K562 (cell line): ENCODE results near the gene DAPK1. TPM values are rescaled to one million over a fixed set of nuclear protein-coding genes. Genes with fewer than 3 reads are reported as not detected.

Experiments used
- ATAC-seq: fragments of 200-7000 bp; cut with Tn5 transposase; 3 replicates; pipeline ENCODE4 v1.9.1; 2020; ENCODE audit warnings: moderate library complexity
- BruUV-seq: library from RNA; stranded (reverse); fragments of 400-500 nt; replicated peaks from 2 replicates; lab custom pipeline; 2021; lab: Mats Ljungman, UMichigan
- CTCF ChIA-PET: fragments of 300-600 bp; formaldehyde crosslinking; extraction: SDS; loops from one replicate; lab custom pipeline; 2021; ENCODE audit warnings: low intra/inter-chr PET ratio; lab: Yijun Ruan, JAX
- POLR2A ChIA-PET: fragments of 300-600, 350-650 bp; sonication (Branson Sonifier 250); formaldehyde crosslinking; extraction: SDS; loops from one replicate; lab custom pipeline; 2021; ENCODE audit warnings: antibody characterized with exemption, inconsistent platforms; lab: Yijun Ruan, JAX
- DNase-seq, 4 experiments: peaks; one replicate each; pipeline versions ENCODE4 v3.0.0 to v3.0.0-alpha.2; 2011 to 2018; ENCODE audit warnings: low spot score in 3 of 4, mixed read lengths in 3 of 4; ENCODE audit errors: extremely low read depth in 1 of 4
- FAIRE-seq: peaks from 2 replicates; lab custom pipeline; 2011; peaks lifted over from hg19 to GRCh38; lab: Jason Lieb, UNC
- H2AFZ ChIP-seq: 2 replicates; pipeline ENCODE4 v1.6.0; 2011; ENCODE audit warnings: low read depth, low read length, control low read depth, inconsistent platforms
- H3K27ac ChIP-seq: fragments of 200-600 bp; 3 replicates; pipeline ENCODE4 v1.8.0; 2011; ENCODE audit warnings: low read depth, mild to moderate bottlenecking, control low read depth, inconsistent platforms, low read length, moderate library complexity, mixed read lengths; ENCODE audit errors: extremely low read depth
- H3K27me3 ChIP-seq, 2 experiments: fragments of 300-600 bp in 1 of 2; 2 replicates in 1 of 2; 3 replicates in 1 of 2; pipeline versions ENCODE4 v1.6.0 to v1.8.0; 2011; ENCODE audit warnings: inconsistent platforms in 2 of 2, low read length in 2 of 2, mild to moderate bottlenecking in 1 of 2, mixed read lengths in 1 of 2, moderate library complexity in 1 of 2; ENCODE audit not compliant: control insufficient read depth in 2 of 2, insufficient read depth in 2 of 2
- H3K36me3 ChIP-seq: fragments of 300-600 bp; 3 replicates; pipeline ENCODE4 v1.8.0; 2011; ENCODE audit warnings: mild to moderate bottlenecking, low read length, inconsistent platforms; ENCODE audit not compliant: control insufficient read depth, insufficient read depth
- H3K4me1 ChIP-seq, 2 experiments: fragments of 200-600 bp in 1 of 2; replicated peaks in 1 of 2; 2 replicates in 1 of 2; 3 replicates in 1 of 2; pipeline versions ENCODE4 v1.5.1 to v1.8.0; 2011; ENCODE audit warnings: inconsistent platforms in 2 of 2, low read length in 2 of 2, mild to moderate bottlenecking in 1 of 2, mixed read lengths in 1 of 2, moderate library complexity in 1 of 2; ENCODE audit not compliant: control insufficient read depth in 2 of 2, insufficient read depth in 2 of 2
- H3K4me2 ChIP-seq: 2 replicates; pipeline ENCODE4 v1.6.1; 2011; ENCODE audit warnings: low read length, control low read depth, inconsistent platforms, mixed read lengths; ENCODE audit not compliant: insufficient read depth
- H3K4me3 ChIP-seq: fragments of 200-600 bp; sonication (generic), shearing (Covaris generic); 2 replicates; pipeline ENCODE4 v1.5.1; 2016; ENCODE audit warnings: control low read depth, inconsistent platforms
- H3K79me2 ChIP-seq: fragments of 200-600 bp; 3 replicates; pipeline ENCODE4 v1.8.0; 2011; ENCODE audit warnings: low read length, inconsistent platforms; ENCODE audit not compliant: control insufficient read depth, insufficient read depth
- H3K9ac ChIP-seq, 2 experiments: 2 replicates each; pipeline versions ENCODE4 v1.6.0 to v1.6.1; 2011; ENCODE audit warnings: low read depth in 2 of 2, low read length in 2 of 2, control low read depth in 1 of 2, inconsistent platforms in 1 of 2, mild to moderate bottlenecking in 1 of 2, mixed read lengths in 1 of 2; ENCODE audit not compliant: insufficient read depth in 1 of 2
- H3K9me1 ChIP-seq: one replicate; pipeline ENCODE4 v1.6.0; 2011; ENCODE audit warnings: inconsistent platforms, mild to moderate bottlenecking, low read length, moderate library complexity; ENCODE audit not compliant: control insufficient read depth, insufficient read depth
- H3K9me3 ChIP-seq: replicated peaks from 2 replicates; pipeline ENCODE4 v1.5.1; 2011; ENCODE audit warnings: low read depth, low read length, inconsistent platforms; ENCODE audit not compliant: control insufficient read depth, insufficient read depth
- H4K20me1 ChIP-seq: replicated peaks from 2 replicates; pipeline ENCODE4 v1.6.1; 2011; ENCODE audit warnings: low read length, inconsistent platforms, mixed read lengths; ENCODE audit not compliant: control insufficient read depth, insufficient read depth
- ARID1B ChIP-seq: fragments of 450-650 bp; IDR thresholded peaks from 2 replicates; pipeline ENCODE4 v1.6.1; 2016; ENCODE audit warnings: antibody characterized with exemption, mild to moderate bottlenecking, inconsistent platforms
- CBX8 ChIP-seq: fragments of 200-600 bp; sonication (generic); IDR thresholded peaks from 2 replicates; pipeline ENCODE4 v1.6.1; 2012; ENCODE audit warnings: borderline replicate concordance, mixed run types, low read depth, mild to moderate bottlenecking, moderate library complexity, mixed read lengths, low read length, control low read depth, inconsistent platforms; ENCODE audit not compliant: poor library complexity, severe bottlenecking; ENCODE audit errors: extremely low read depth
- FIP1L1 ChIP-seq: fragments of 200-400 bp; formaldehyde crosslinking; IDR thresholded peaks from 2 replicates; pipeline ENCODE4 v1.6.1; 2018; ENCODE audit warnings: mild to moderate bottlenecking, low read depth, low read length; ENCODE audit not compliant: poor library complexity, severe bottlenecking
- GTF2A2 ChIP-seq: IDR thresholded peaks from 2 replicates; pipeline ENCODE4 v1.6.1; 2016; ENCODE audit warnings: mild to moderate bottlenecking, missing genetic modification characterization, missing compliant biosample characterization
- GTF2E2 ChIP-seq: fragments of 200-800 bp; sonication (Bioruptor generic); IDR thresholded peaks from 2 replicates; pipeline ENCODE4 v1.6.1; 2016; ENCODE audit warnings: missing genetic modification characterization, missing compliant biosample characterization
- HDAC2 ChIP-seq: fragments of 450-650 bp; IDR thresholded peaks from 2 replicates; pipeline ENCODE4 v1.6.1; 2016; ENCODE audit warnings: mild to moderate bottlenecking
- JUND ChIP-seq, 2 experiments: IDR thresholded peaks; 2 replicates in 1 of 2; 3 replicates in 1 of 2; pipeline ENCODE4 v1.6.1; 2011; ENCODE audit warnings: borderline replicate concordance in 2 of 2, low read depth in 2 of 2, low read length in 2 of 2, improper control_type of control experiment in 1 of 2, missing biosample characterization in 1 of 2, missing genetic modification characterization in 1 of 2, missing genetic modification reagents in 1 of 2
- LCOR ChIP-seq: sonication (generic); formaldehyde crosslinking; IDR thresholded peaks from 2 replicates; pipeline ENCODE4 v1.8.0; 2022; ENCODE audit warnings: mild to moderate bottlenecking, missing genetic modification reagents
- POLR2G ChIP-seq: fragments of 200-400 bp; formaldehyde crosslinking; IDR thresholded peaks from 2 replicates; pipeline ENCODE4 v1.6.1; 2017; ENCODE audit warnings: low read depth, mild to moderate bottlenecking, antibody characterized with exemption, low read length, moderate library complexity
- SAFB2 ChIP-seq: fragments of 200-400 bp; formaldehyde crosslinking; IDR thresholded peaks from 2 replicates; pipeline ENCODE4 v1.6.1; 2018; ENCODE audit warnings: borderline replicate concordance, low read length, low read depth, moderate library complexity; ENCODE audit not compliant: severe bottlenecking
- SAP30 ChIP-seq: fragments of 200-600 bp; sonication (generic); IDR thresholded peaks from 2 replicates; pipeline ENCODE4 v1.6.1; 2012; ENCODE audit warnings: borderline replicate concordance, low read depth, mild to moderate bottlenecking, moderate library complexity, low read length, control low read depth, inconsistent platforms; ENCODE audit not compliant: insufficient read depth, poor library complexity, severe bottlenecking
- SOX6 ChIP-seq: fragments of 450-650 bp; IDR thresholded peaks from 2 replicates; pipeline ENCODE4 v1.6.1; 2014; ENCODE audit warnings: mild to moderate bottlenecking
- TEAD1 ChIP-seq, 2 experiments: fragments of 450-650 bp in 1 of 2; sonication (generic) in 1 of 2; formaldehyde crosslinking; IDR thresholded peaks; 2 replicates each; pipeline versions ENCODE4 v1.4.0 to v1.8.0; 2020 to 2022; ENCODE audit warnings: mild to moderate bottlenecking in 2 of 2, missing genetic modification reagents in 1 of 2
- ZBTB1 ChIP-seq: sonication (generic); formaldehyde crosslinking; IDR thresholded peaks from 2 replicates; pipeline ENCODE4 v1.8.1; 2023; ENCODE audit warnings: missing genetic modification reagents, low read depth, mild to moderate bottlenecking, borderline replicate concordance
- ZNF232 ChIP-seq: sonication (generic); formaldehyde crosslinking; IDR thresholded peaks from 2 replicates; pipeline ENCODE4 v1.8.0; 2022; ENCODE audit warnings: mild to moderate bottlenecking, missing genetic modification reagents
- ZZZ3 ChIP-seq: fragments of 450-650 bp; IDR thresholded peaks from 2 replicates; pipeline ENCODE4 v1.6.1; 2016; ENCODE audit warnings: antibody characterized with exemption, mild to moderate bottlenecking, moderate library complexity
- WGBS: fragments of 100-300 bp; shearing (Covaris generic); methylation state at CpG from one replicate; pipeline ENCODE4 v1.1.6; 2016; ENCODE audit warnings: low coverage, mixed read lengths; ENCODE audit not compliant: insufficient coverage; ENCODE audit errors: missing lambda C conversion rate; 5-methylcytosine and 5-hydroxymethylcytosine counted together
- in situ Hi-C: fragments of 300-500 bp; cut with MboI; formaldehyde crosslinking; loops from 4 replicates; pipeline ENCODE4 v1.15.0; 2018; ENCODE audit warnings: inconsistent platforms, mixed read lengths
- intact Hi-C: fragments of 100-400 bp; cut with micrococcal nuclease; formaldehyde crosslinking; loops from 2 replicates; pipeline ENCODE4 v1.14.2; 2022
- polyA plus RNA-seq, 8 experiments: library from polyadenylated mRNA; depleted of rRNA in 4 of 8; stranded (reverse) in 5 of 8; unstranded in 3 of 8; fragments of >200 nt; fragmentation: Nextera tagmentation in 2 of 8; fragmentation: Illumina TruSeq in 1 of 8; extraction: Ambion mirVana in 2 of 8; extraction: Trizol in 1 of 8; gene quantifications; 2 replicates each; pipeline versions ENCODE4 v1.2.1 to v1.2.3, GENCODE V29; 2011 to 2014; ENCODE audit warnings: inconsistent platforms in 1 of 8, missing spikeins in 1 of 8
- total RNA-seq, 7 experiments: library from RNA; depleted of rRNA in 6 of 7; stranded (reverse); fragments of >200 nt in 6 of 7; fragmentation: Illumina TruSeq in 2 of 7; extraction: Trizol in 2 of 7; gene quantifications; 2 replicates each; pipeline versions ENCODE4 v1.2.1 to v1.2.3, GENCODE V29; 2011 to 2021; ENCODE audit warnings: low replicate concordance in 1 of 7
- TF ChIP-seq, protein P1 (sequence below): sonication (generic); formaldehyde crosslinking; IDR thresholded peaks from 2 replicates; pipeline ENCODE4 v1.8.0; 2022; ENCODE audit warnings: mild to moderate bottlenecking, low read depth, missing genetic modification reagents

Gene DAPK1
- total and polyA plus RNA-seq, 9 of the 15 experiments (the other 6 are each of a cell fraction or from before 2014, with no cell fraction given) = 1.7 to 26.4 (median 15.8) TPM

DNA sequence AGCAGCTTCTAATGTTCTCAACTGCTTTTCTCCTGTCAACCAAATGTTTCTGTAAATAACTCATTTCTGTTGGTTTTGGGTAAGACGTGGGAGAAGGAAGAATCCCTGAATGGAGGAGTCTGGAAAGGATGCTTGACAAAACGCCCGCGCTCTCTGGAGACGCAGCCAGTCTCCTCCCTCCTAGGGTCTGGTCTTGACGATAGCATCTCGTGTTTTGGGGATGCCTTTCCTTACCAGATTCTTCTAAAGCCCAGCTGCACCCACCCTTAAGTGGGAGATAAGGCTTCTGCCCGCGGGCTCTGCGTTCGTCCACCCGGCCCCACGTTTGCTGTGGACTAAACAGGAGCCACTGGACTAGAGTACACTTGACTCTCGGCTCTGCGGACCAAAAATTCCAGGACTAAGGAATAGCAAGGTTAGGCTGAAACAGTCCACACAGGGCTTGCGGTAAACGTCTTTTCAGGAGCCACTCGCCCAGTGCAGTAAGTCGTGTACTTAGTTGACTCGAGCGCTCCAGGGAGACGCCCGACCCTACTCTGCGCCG, 227.8 kb downstream of the DAPK1 start (continued):
- TF ChIP-seq TEAD1 (CRISPR knock-in tag; IDR thresholded peaks at IDR 0.05) = no peak
- 0 out of 2 replicates have a peak, but pooled peaks have one; percentile 26 for TF ChIP-seq HDAC2
- no peak for TF ChIP-seq CBX8
- TF ChIP-seq SOX6 = no peak
- TF ChIP-seq ZBTB1 (CRISPR knock-in tag) = no peak
- TF ChIP-seq, all 486 proteins: peak for 10

DNA sequence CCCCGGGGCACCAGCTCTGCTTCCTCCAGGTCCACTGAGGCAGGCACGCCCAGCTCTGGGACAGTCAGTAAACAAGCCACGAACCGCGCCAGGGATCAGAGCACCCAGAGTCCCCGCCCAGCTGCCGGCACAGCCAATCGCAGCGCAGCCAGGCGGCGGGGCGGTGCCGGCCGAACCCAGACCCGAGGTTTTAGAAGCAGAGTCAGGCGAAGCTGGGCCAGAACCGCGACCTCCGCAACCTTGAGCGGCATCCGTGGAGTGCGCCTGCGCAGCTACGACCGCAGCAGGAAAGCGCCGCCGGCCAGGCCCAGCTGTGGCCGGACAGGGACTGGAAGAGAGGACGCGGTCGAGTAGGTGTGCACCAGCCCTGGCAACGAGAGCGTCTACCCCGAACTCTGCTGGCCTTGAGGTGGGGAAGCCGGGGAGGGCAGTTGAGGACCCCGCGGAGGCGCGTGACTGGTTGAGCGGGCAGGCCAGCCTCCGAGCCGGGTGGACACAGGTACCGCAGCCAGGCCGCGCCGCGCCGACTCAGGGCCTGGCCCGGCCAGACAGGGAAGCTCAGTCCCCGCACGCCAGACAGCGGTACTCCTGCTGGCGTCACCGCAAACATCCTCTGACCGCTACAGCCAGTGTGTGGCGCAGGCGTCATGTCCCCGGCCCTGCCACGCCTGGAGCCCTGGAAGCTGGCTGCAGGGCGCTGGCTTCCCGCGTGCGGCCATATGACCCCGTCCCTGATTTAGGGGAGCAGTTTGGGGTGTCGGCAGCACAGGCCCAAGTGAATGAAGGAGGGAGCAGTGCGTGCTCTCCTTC, 228.4 kb downstream of the DAPK1 start, which contains the start of gene CTSL:
TSS of gene CTSL (plus strand) at position 220 of the 810 bp plus-strand sequence. CDS start 1,485 bp downstream, outside the sequence.
- TSS peak; percentile 64 for BruUV-seq
- Histone ChIP-seq H3K27me3 (no peaks in the 10 kb centered on the region), H3K36me3 (peaks cover 36% of the 10 kb centered on the region), H3K4me1 (peaks cover 15 to 18% of the 10 kb centered on the region in 2 experiments; a peak in 4 of 5 replicates), H2AFZ (peak within 1 kb of the TSS; percentile 90), H4K20me1 (no peaks in the 10 kb centered on the region), H3K9ac (peak within 1 kb of the TSS; percentile 78 to 93), H3K9me1 (no peaks in the 10 kb centered on the region), H3K4me3 (peak within 1 kb of the TSS; percentile 55), H3K27ac (peak within 1 kb of the TSS; percentile 82), H3K79me2 (peaks cover 28% of the 10 kb centered on the region), H3K4me2 (peak within 1 kb of the TSS; percentile 81), H3K9me3 (no peaks in the 10 kb centered on the region)
- ChIA-PET CTCF (interaction anchor here (1.5 kb wide), 1 partner anchor 87 kb away, joined by 4 read pairs; no protein-coding TSS in a partner anchor), POLR2A (interaction anchor here (0.6 to 2.8 kb wide), 14 partner anchors 8 to 92 kb away, joined by 3 to 22 read pairs (median 4); no protein-coding TSS in a partner anchor)
- ATAC-seq = peak; percentile 96
- WGBS = under 1% methylated on average over 45 of the region's 67 CpGs
- intact Hi-C loops (loop anchor here (2.0 kb wide), 2 partner anchors 39 to 85 kb away; no protein-coding TSS in a partner anchor), in situ Hi-C loops (no loop called here)
- peak; percentile 46 for FAIRE-seq
- peak; percentile 86 to 90 (median 88) for DNase-seq
- TF ChIP-seq SAFB2 = no peak
- TF ChIP-seq GTF2A2 = no peak
- TF ChIP-seq ZNF232 (CRISPR knock-in tag) = 0 out of 2 replicates have a peak, but pooled peaks have one; percentile 29
- TF ChIP-seq ZZZ3 = 0 out of 2 replicates have a peak, but pooled peaks have one; percentile 26
- TF ChIP-seq FIP1L1 = no peak
- peak; percentile 42; the same call in 1 of the 2 replicates for TF ChIP-seq JUND (IDR thresholded peaks at IDR 0.05; ENCODE audit: borderline replicate concordance, low read depth, low read length)
- peak; percentile 54; the same call in 1 of the 3 replicates for TF ChIP-seq JUND (tag; IDR thresholded peaks at IDR 0.05; ENCODE audit: borderline replicate concordance, low read depth, low read length)
- peak; percentile 79 for TF ChIP-seq LCOR (CRISPR knock-in tag)
- TF ChIP-seq ARID1B = peak; percentile 19; the same call in 1 of the 2 replicates
- peak; percentile 94 for TF ChIP-seq POLR2G
- peak; percentile 40 for TF ChIP-seq SAP30
- 0 out of 2 replicates have a peak, but pooled peaks have one; percentile 38 for TF ChIP-seq GTF2E2
- TF ChIP-seq, protein P1, sequence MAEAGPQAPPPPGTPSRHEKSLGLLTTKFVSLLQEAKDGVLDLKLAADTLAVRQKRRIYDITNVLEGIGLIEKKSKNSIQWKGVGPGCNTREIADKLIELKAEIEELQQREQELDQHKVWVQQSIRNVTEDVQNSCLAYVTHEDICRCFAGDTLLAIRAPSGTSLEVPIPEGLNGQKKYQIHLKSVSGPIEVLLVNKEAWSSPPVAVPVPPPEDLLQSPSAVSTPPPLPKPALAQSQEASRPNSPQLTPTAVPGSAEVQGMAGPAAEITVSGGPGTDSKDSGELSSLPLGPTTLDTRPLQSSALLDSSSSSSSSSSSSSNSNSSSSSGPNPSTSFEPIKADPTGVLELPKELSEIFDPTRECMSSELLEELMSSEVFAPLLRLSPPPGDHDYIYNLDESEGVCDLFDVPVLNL = peak; percentile 42; the same call in 1 of the 2 replicates
